Measurements from ENCODE around the gene HS6ST2.

DNA sequence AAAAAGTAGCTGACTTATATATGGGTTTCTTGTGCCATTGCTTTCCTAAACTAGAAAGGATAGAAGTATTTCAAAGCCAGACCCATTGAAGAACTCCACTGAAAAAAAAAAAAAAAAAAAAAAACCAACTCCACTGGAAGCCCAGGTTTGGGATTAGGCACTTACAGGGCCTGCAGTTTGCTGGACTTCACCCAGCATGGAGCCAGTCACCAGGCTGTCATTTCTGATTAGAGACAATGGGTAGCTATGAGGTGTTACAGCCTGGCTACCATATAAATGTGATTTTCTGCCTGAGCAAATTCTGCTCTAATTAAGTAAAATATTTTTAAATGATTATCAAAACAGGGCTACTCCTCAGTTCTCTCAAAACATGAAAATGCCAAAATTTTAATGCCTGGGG lies 49.5 kb downstream of the HS6ST2 start:
- TF ChIP-seq, protein P1, sequence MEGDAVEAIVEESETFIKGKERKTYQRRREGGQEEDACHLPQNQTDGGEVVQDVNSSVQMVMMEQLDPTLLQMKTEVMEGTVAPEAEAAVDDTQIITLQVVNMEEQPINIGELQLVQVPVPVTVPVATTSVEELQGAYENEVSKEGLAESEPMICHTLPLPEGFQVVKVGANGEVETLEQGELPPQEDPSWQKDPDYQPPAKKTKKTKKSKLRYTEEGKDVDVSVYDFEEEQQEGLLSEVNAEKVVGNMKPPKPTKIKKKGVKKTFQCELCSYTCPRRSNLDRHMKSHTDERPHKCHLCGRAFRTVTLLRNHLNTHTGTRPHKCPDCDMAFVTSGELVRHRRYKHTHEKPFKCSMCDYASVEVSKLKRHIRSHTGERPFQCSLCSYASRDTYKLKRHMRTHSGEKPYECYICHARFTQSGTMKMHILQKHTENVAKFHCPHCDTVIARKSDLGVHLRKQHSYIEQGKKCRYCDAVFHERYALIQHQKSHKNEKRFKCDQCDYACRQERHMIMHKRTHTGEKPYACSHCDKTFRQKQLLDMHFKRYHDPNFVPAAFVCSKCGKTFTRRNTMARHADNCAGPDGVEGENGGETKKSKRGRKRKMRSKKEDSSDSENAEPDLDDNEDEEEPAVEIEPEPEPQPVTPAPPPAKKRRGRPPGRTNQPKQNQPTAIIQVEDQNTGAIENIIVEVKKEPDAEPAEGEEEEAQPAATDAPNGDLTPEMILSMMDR (IDR thresholded peaks at IDR 0.05; ENCODE audit: low read length): no peak
- TF ChIP-seq EZH2 (IDR thresholded peaks at IDR 0.05; ENCODE audit: borderline replicate concordance, low read length): no peak
